Hematopoietic multipotent progenitor cell treated with erythropoietin and hydrocortisone succinate and interleukin-3 and kit ligand, for 8 days (in vitro differentiated cells): Measurements from ENCODE around the gene PRR3.

Experiments used
- DNase-seq: peaks from one replicate; pipeline ENCODE4 v3.0.0-alpha.2; 2015

PRR3 gene

GRCh38 chr6:30571762-30572082 lies 14.6 kb downstream of the PRR3 start:
- DNase-seq, result no peak

DNA sequence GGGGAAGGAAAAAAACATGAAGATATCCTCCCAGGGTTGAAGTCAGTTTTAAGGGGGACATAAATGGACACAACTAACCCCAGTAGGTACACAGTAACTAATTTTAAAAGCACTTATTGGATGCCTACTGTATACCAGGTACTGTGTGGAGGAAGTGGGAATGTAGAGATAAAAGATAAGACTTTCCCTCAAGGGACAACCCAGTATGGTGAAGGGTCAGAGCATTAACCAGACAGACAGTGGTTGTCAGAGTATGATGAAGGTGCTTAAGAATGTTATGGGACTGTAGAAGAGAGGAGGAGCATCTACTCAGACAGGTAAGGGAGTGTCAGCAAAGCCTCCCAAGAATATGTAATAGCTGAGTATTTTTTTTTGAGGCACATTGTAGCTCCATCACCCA lies 15.1 kb downstream of the PRR3 start:
- no peak for DNase-seq

DNA sequence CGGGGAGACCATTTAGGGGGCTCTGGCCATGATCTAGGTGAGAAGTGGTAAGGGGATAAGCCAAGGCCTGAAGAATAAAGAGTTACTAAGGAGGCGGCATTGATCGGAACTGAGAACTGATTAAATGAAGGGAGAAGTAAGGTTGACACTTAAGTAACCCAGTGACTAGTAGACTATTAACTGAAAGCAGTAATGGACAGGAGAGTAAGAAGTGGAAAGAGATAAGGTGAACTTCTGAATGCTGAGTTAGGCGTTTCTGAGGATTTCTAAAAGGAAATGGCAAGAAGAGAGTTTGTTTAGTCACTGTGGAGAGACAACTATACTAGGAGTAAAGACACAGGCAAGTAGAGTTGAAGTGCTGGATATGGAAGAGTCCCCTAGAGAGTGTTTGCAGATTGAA lies 16.0 kb downstream of the PRR3 start:
- no peak for DNase-seq

- no peak for DNase-seq
Measured at GRCh38 chr6:30578051-30578450, 21.0 kb downstream of the PRR3 start.

- DNase-seq, result no peak
Measured at GRCh38 chr6:30583921-30584320, 26.8 kb downstream of the PRR3 start.

GRCh38 chr6:30589754-30590358 lies 32.8 kb downstream of the PRR3 start:
- DNase-seq, result no peak

DNA sequence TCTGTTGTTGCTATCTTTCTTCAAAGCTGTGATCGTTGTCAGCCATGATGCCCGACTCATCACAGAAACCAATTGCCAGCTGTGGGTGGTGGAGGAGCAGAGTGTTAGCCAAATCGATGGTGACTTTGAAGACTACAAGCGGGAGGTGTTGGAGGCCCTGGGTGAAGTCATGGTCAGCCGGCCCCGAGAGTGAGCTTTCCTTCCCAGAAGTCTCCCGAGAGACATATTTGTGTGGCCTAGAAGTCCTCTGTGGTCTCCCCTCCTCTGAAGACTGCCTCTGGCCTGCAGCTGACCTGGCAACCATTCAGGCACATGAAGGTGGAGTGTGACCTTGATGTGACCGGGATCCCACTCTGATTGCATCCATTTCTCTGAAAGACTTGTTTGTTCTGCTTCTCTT lies 33.4 kb downstream of the PRR3 start:
- DNase-seq, result no peak

- peak; percentile 19 for DNase-seq
Measured at GRCh38 chr6:30591008-30591407, 33.9 kb downstream of the PRR3 start.

DNA sequence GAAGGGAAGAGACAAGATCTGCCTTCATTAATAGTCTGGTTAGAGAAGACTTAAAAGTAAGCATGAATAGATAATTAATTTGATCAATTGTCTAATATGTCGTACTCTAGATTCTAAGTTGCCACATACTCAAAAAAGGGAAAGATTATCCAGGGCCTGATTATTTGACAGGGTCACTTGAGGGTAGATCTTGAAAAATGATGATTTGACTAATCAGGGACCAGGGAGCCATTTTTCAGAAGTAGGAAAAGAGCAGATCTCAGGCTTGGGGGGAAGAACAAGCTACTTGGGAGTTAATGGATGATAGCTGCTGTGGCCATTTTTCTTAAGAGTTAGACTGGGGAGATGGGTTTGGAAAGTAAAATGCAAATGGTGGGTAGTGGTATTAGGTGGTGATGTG lies 35.2 kb downstream of the PRR3 start:
- no peak for DNase-seq

DNA sequence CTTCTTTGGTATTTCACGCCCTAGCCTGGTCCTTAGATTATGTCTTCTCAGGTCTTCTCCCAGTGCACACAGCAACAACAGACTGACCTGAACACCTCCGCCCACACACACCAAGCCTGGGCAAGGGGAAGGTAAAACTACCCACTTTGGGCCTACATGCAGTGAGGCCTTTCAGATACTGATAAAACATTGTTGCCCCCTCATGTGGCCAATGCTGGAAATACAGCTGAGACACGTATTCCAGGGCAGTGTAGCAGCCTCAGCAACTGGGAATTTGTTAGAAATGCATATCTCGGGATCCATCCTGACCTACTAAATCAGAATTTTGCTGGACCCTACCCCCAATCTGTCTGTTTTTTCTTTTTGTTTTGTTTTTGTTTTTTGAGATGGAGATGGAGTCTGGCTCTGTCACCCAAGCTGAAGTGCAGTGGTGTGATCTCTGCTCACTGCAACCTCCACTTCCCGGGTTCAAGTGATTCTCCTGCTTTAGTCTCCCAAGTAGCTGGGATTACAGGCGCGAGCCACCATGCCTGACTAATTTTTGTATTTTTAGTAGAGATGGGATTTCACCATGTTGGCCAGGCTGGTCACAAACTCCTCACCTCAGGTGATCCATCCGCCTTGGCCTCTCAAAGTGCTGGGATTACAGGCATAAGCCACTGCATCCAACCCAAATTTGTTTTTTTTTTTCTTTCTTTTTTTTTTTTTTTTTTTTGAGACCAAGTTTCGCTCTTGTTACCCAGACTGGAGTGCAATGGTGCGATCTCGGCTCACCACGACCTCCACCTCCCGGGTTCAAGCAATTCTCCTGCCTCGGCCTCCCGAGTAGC lies 40.4 kb downstream of the PRR3 start:
- DNase-seq, result peak; percentile 86

GRCh38 chr6:30598912-30599624 lies 42.0 kb downstream of the PRR3 start:
- DNase-seq, result no peak

DNA sequence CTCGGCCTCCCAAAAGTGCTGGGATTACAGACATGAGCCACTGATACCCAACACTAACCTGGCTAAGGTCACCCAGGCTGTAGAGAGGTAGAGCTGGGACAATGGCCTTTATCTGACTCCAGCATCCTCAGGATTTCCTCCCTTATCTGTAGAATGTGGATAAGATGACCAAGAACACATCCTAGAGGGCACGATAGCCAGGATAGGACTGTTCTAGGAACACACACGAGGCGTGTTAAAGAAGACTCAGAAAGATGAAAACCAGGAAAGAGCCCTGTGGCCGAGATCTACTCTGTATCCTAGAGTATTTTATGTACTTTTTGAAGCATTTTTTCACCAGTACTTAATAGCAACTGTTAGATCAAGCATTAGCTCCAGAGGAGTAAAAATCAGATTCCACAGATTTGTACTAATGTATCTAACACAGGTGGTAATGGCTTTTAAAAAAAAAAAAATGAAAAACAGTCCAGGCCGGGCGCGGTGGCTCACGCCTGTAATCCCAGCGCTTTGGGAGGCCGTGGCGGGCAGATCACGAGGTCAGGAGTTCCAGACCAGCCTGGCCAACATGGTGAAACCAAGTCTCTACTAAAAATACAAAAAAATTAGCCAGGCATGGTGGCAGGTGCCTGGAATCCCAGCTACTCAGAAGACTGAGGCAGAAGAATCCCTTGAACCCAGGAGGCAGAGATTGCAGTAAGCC lies 42.7 kb downstream of the PRR3 start:
- peak; percentile 30 for DNase-seq

GRCh38 chr6:30600451-30600961 lies 43.4 kb downstream of the PRR3 start:
- peak; percentile 12 for DNase-seq

- DNase-seq, result no peak
Measured at GRCh38 chr6:30601436-30601814, 44.3 kb downstream of the PRR3 start.

DNA sequence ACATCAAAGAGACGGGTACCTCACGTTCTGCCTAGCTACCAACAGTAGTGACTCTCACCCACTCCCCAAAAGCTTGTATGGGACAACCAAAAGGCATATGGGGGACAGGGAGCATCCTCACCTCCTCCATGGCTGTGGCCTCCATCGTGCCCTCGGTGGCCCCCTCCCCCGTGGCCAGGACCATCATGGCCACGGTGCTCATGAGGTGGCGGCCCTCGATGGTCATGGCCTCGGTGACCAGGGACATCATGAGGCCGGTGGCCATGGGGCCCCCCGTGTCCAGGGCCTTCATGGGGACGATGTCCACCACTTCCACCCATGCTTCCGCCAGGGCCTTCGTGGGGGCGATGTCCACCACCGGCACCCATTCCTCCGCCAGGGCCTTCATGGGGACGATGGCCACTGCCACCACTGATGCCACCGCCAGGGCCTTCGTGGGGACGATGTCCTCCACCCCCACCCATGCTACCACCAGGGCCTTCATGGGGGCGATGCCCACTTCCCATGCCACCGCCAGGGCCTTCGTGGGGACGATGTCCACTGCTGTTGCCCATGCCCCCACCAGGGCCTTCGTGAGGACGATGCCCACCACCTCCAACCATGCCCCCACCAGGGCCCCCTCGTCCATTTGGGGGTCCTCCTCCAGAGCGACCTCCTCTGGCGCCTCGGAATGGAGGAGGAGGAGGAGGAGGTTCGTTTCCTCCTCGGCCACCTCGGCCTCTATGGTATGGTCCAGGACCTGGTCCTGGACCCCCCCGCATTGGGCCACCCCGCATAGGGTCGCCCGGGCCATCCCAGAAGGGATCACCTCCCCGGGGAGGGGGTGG lies 44.9 kb downstream of the PRR3 start:
- no peak for DNase-seq

GRCh38 chr6:30603961-30604360 lies 46.9 kb downstream of the PRR3 start:
- no peak for DNase-seq

GRCh38 chr6:30610065-30610464 lies 53.0 kb downstream of the PRR3 start:
- peak; percentile 28 for DNase-seq

DNA sequence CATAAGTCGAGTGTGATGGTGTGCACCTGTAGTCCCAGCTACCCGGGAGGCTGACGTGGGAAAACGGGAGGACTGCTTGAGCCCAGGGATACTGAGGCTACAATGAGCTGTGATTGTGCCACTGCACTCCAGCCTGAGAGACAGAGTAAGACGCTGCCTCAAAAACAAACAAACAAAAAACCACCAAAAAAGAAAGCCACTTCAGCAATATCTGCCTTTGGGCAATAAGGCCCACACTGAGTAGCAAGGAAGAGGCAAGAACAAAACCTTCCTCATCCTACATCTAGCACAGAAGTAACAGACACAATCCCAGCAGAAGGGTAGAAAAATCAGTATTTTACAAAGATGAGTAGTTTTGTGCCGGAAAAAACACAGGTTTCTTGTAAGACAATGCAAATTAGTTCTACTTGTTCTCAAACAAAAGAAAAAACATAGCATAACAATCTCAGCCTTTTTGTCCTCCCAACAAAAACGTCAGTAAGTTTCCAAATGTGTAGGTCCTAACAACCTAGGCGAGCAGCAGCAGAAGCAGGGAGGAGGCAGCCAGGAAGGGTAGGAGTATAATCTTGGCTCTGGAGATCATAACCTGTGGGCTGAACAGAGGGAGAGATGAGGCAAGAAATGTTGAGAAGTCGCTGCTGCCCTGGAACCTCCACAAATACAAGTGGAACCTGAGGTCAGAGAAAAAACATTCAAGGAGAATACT lies 54.2 kb downstream of the PRR3 start:
- no peak for DNase-seq

DNA sequence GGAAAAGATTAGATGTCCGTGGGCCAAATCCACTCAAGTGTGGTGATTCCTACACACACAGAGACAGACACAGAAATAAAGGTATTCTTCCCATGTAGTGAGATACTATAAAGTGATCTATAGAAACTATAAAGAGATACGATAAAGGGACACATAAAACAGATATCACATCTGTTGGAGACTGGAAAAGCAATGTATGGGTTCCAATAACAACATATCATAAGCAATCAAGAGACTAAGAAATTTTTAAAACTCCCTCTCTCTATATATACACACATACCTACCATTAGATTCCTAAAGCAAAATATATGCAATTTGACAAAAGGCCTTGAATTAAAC lies 54.7 kb downstream of the PRR3 start:
- no peak for DNase-seq

DNA sequence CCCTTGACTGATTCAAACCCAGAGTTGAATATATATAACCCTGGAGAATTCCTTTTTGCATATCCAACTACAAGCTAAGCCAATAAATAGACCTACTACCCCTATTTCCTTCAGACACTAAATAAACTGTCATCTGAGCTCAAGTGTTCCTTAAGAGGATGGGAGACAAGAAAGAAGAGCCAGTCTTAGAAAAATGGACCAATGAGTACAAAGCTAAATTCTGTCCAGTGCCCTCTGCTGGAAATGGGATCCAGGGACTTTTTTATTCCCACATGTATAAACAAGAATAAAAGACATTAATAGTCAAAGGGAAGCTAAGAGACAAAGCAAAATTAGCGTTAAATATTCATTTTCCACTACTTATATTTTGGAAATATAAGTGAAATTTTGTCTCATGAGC lies 55.1 kb downstream of the PRR3 start:
- peak; percentile 65 for DNase-seq

DNA sequence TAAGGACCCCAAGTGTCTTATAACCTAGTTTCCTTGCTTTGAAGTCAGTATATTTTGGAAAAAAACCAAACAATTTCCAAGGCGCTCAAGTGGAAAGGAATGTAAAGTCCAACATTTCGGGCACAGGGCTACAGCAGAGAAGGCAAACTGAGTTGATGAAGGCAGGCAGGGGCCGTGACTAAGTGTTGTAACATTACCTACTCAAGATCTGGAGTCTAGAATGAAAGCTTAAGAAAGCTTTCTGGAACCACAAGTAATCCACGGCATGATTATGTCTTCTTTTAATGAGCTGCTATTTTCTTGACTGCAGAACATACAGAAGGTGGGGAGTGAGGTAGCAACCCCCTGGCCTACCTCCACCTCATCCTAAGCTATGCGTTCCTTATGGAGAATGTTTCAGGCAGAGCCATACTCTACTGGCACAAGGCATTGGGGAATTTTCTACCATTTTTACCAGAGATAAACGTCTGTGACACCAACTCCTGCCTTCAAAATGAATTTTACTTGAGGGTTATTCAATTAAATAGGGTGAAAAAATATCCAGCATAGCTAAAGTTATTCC lies 55.7 kb downstream of the PRR3 start:
- DNase-seq, result no peak
